ENCODE data around the gene LRP11. TPM values are rescaled to one million over a fixed set of nuclear protein-coding genes. Genes with fewer than 3 reads are reported as not detected.

LRP11 gene
- polyA plus RNA-seq, 1 donor from 2014 or later: 57.0 TPM

DNA sequence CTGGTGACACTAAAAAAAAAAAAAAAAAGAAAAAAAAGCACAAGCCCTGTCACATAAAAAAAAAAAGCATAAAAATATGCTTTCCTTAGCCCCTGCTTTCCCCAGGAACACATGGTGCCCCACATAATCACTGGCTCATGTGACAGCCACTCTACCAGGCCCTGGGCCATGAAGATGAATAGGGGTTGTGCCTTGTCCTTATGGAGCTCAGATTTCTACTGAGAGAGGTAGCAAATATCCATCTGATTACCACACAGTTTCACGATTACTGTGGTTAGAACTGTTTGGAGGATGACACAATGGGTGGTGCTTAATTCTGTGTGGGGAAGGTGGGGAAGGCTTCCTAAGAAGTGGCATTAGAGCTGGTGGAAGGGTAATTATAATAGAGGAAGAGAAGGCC, 24.5 kb upstream of the LRP11 start:
- no peaks in the 10 kb centered on the region for H3K9me3 ChIP-seq (ENCODE audit: low read length)
- no peak overlapping the region for H3K9ac ChIP-seq (ENCODE audit: low read length)
- no peaks in the 10 kb centered on the region for H4K20me1 ChIP-seq (ENCODE audit: insufficient read depth)
- H3K36me3 ChIP-seq (ENCODE audit: insufficient read depth, low read length): no peaks in the 10 kb centered on the region
- no peak overlapping the region for H3K4me2 ChIP-seq (ENCODE audit: low read length)
- H3K79me2 ChIP-seq (replicated peaks; ENCODE audit: insufficient read depth, low read length): no peaks in the 10 kb centered on the region
- H3F3A ChIP-seq (ENCODE audit: insufficient read depth, low read length, poor library complexity, severe bottlenecking): no peaks in the 10 kb centered on the region
- H3K27me3 ChIP-seq (ENCODE audit: insufficient read depth, low read depth, low read length): no peaks in the 10 kb centered on the region
- no peak overlapping the region for H2AFZ ChIP-seq (ENCODE audit: low read depth, low read length)
- H3K4me3 ChIP-seq (ENCODE audit: low read length): no peak overlapping the region
- TF ChIP-seq POLR2AphosphoS5 (IDR thresholded peaks at IDR 0.05): no peak
- TF ChIP-seq CTCF (IDR thresholded peaks at IDR 0.05; ENCODE audit: poor library complexity, severe bottlenecking): no peak
- no peak for TF ChIP-seq EP300 (conservative IDR thresholded peaks at IDR 0.05; ENCODE audit: poor library complexity, severe bottlenecking)
- no peak for TF ChIP-seq SMC3 (conservative IDR thresholded peaks at IDR 0.05; ENCODE audit: poor library complexity)
- TF ChIP-seq MXI1 (conservative IDR thresholded peaks at IDR 0.05; ENCODE audit: poor library complexity, severe bottlenecking): no peak
- TF ChIP-seq, protein P1, sequence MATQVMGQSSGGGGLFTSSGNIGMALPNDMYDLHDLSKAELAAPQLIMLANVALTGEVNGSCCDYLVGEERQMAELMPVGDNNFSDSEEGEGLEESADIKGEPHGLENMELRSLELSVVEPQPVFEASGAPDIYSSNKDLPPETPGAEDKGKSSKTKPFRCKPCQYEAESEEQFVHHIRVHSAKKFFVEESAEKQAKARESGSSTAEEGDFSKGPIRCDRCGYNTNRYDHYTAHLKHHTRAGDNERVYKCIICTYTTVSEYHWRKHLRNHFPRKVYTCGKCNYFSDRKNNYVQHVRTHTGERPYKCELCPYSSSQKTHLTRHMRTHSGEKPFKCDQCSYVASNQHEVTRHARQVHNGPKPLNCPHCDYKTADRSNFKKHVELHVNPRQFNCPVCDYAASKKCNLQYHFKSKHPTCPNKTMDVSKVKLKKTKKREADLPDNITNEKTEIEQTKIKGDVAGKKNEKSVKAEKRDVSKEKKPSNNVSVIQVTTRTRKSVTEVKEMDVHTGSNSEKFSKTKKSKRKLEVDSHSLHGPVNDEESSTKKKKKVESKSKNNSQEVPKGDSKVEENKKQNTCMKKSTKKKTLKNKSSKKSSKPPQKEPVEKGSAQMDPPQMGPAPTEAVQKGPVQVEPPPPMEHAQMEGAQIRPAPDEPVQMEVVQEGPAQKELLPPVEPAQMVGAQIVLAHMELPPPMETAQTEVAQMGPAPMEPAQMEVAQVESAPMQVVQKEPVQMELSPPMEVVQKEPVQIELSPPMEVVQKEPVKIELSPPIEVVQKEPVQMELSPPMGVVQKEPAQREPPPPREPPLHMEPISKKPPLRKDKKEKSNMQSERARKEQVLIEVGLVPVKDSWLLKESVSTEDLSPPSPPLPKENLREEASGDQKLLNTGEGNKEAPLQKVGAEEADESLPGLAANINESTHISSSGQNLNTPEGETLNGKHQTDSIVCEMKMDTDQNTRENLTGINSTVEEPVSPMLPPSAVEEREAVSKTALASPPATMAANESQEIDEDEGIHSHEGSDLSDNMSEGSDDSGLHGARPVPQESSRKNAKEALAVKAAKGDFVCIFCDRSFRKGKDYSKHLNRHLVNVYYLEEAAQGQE (IDR thresholded peaks at IDR 0.05; ENCODE audit: borderline replicate concordance): no peak
- TF ChIP-seq RAD21 (conservative IDR thresholded peaks at IDR 0.05): no peak
- no peak for TF ChIP-seq EZH2 (IDR thresholded peaks at IDR 0.05; ENCODE audit: borderline replicate concordance, insufficient read depth, low read length, poor library complexity, severe bottlenecking)
- no peak for TF ChIP-seq TAF1 (IDR thresholded peaks at IDR 0.05; ENCODE audit: low read depth)
- no peak overlapping the region for H3K27ac ChIP-seq (ENCODE audit: low read length)
- H3K9me2 ChIP-seq (ENCODE audit: insufficient read depth, low read length): no peaks in the 10 kb centered on the region

DNA sequence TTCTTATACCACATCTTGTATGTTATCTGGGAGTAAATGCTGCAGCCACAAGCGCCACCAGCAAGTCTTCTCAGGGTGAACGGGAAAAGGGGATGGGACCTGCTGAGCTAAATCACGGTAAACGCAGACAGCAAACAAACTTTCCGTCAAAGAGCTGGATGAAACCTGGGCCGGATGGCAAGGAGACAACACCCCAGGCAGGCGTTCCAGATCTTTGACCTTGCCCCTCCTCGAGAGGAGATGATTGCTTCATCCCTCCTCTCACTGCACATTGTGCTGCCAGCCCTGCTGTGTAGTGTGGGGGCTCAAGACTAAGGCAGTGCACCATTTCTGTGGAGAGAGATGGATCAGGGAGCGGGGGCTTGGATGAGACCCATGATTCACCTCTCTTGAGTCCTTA, 23.9 kb upstream of the LRP11 start:
- Histone ChIP-seq H3K9me3 (ENCODE audit: low read length) (no peaks in the 10 kb centered on the region), H3K36me3 (ENCODE audit: insufficient read depth, low read length) (no peaks in the 10 kb centered on the region), H3K27ac (ENCODE audit: low read length) (no peak overlapping the region), H3K4me3 (ENCODE audit: low read length) (no peak overlapping the region), H3K27me3 (ENCODE audit: insufficient read depth, low read depth, low read length) (no peaks in the 10 kb centered on the region), H3K9me2 (ENCODE audit: insufficient read depth, low read length) (no peaks in the 10 kb centered on the region), H2AFZ (ENCODE audit: low read depth, low read length) (no peak overlapping the region), H4K20me1 (ENCODE audit: insufficient read depth) (no peaks in the 10 kb centered on the region), H3F3A (ENCODE audit: insufficient read depth, low read length, poor library complexity, severe bottlenecking) (no peaks in the 10 kb centered on the region), H3K79me2 (replicated peaks; ENCODE audit: insufficient read depth, low read length) (no peaks in the 10 kb centered on the region), H3K4me2 (ENCODE audit: low read length) (no peak overlapping the region), H3K9ac (ENCODE audit: low read length) (no peak overlapping the region)
- TF ChIP-seq TAF1 (IDR thresholded peaks at IDR 0.05; ENCODE audit: low read depth) (no peak), EP300 (conservative IDR thresholded peaks at IDR 0.05; ENCODE audit: poor library complexity, severe bottlenecking) (no peak), MXI1 (conservative IDR thresholded peaks at IDR 0.05; ENCODE audit: poor library complexity, severe bottlenecking) (no peak), SMC3 (conservative IDR thresholded peaks at IDR 0.05; ENCODE audit: poor library complexity) (no peak), CTCF (IDR thresholded peaks at IDR 0.05; ENCODE audit: poor library complexity, severe bottlenecking) (no peak), RAD21 (conservative IDR thresholded peaks at IDR 0.05) (no peak), POLR2AphosphoS5 (IDR thresholded peaks at IDR 0.05) (no peak), EZH2 (IDR thresholded peaks at IDR 0.05; ENCODE audit: borderline replicate concordance, insufficient read depth, low read length, poor library complexity, severe bottlenecking) (no peak)
- TF ChIP-seq, protein P1 (IDR thresholded peaks at IDR 0.05; ENCODE audit: borderline replicate concordance): no peak

All from neural cell (in vitro differentiated cells).